Testis (tissue), 3 donors: ENCODE measurements around the gene PYDC1. TPM values are rescaled to one million over a fixed set of nuclear protein-coding genes. Genes with fewer than 3 reads are reported as not detected.

Experiments
- DNase-seq: peaks from one replicate; pipeline ENCODE4 v3.0.0-alpha.2; 2019
- H3K27ac ChIP-seq, 2 donors: fragments of 200-600 bp; sonication (generic); one replicate each; pipeline ENCODE4 v1.5.1; 2019
- H3K27me3 ChIP-seq: fragments of 200-600 bp; sonication (generic); one replicate; pipeline ENCODE4 v1.5.1; 2019
- H3K36me3 ChIP-seq: fragments of 200-600 bp; sonication (generic); one replicate; pipeline ENCODE4 v1.5.1; 2017; ENCODE audit warnings: low read depth; ENCODE audit errors: missing control alignments
- H3K4me1 ChIP-seq: fragments of 200-600 bp; sonication (generic); one replicate; pipeline ENCODE4 v1.5.1; 2019
- H3K4me3 ChIP-seq, 2 donors: fragments of 200-600 bp; sonication (generic); one replicate each; pipeline ENCODE4 v1.5.1; 2017 to 2019
- H3K9me3 ChIP-seq: fragments of 200-600 bp; sonication (generic); one replicate; pipeline ENCODE4 v1.5.1; 2017
- POLR2A ChIP-seq: fragments of 450-650 bp; IDR thresholded peaks from one replicate; pipeline ENCODE4 v1.6.1; 2017; ENCODE audit warnings: antibody characterized with exemption, mild to moderate bottlenecking, moderate library complexity
- WGBS, 2 donors: methylation state at CpG; one replicate each; pipeline ENCODE4 v1.1.5; 2018; 5-methylcytosine and 5-hydroxymethylcytosine counted together
- intact Hi-C: fragments of 100-400 bp; cut with DNase I; formaldehyde crosslinking; loops from one replicate; pipeline ENCODE4 v1.15.1; 2023; ENCODE audit warnings: low total_unique reads
- polyA plus RNA-seq: library from polyadenylated mRNA; stranded (reverse); fragments of 350-450 nt; fragmentation: Illumina TruSeq; extraction: RNeasy Lipid Tissue Mini Kit (QIAGEN cat#74804); gene quantifications from one replicate; pipeline ENCODE4 v1.2.3, GENCODE V29; 2014; ENCODE audit warnings: low read depth, low replicate concordance; ENCODE audit not compliant: insufficient read depth
- total RNA-seq, 2 donors: library from RNA; depleted of rRNA; stranded (reverse); fragments of >200 nt; gene quantifications; one replicate each; pipeline ENCODE4 v1.2.3, GENCODE V29; 2016
- TF ChIP-seq, protein P1 (sequence below), 3 experiments: fragments of 450-650 bp in 2 of 3; fragments of 200-600 bp in 1 of 3; sonication (generic) in 1 of 3; IDR thresholded peaks; one replicate each; pipeline ENCODE4 v1.5.1; 2016 to 2019; ENCODE audit warnings: antibody characterized with exemption in 3 of 3, mild to moderate bottlenecking in 2 of 3, moderate library complexity in 1 of 3

Gene PYDC1
- total and polyA plus RNA-seq, 3 donors from 2014 or later, result not detected

DNA sequence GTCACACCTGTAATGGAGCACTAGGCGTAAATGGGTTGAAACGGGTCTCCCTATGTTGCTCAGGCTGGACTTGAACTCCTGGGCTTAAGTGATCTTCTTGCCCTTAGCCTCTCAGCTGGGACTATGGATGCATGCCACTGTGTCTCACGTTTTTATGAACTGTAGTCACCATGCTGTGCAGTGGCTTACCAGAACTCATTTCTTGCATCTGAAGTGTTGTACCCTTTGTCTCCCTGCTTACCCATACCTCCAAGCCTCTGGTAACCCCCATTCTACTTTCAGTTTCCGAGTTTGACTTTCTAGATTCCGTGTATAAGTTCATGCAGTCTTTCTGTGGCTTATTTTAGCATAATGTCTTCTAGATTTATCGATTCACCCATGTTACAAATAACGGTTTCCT is 22.0 kb downstream of the PYDC1 start:
- no peak for DNase-seq
- WGBS, 2 donors, result 78 to 79% methylated on average over 7 of the region's 7 CpGs
- Histone ChIP-seq H3K36me3 (no peaks in the 10 kb centered on the region), H3K4me1 (no peaks in the 10 kb centered on the region), H3K9me3 (no peaks in the 10 kb centered on the region), H3K27me3 (no peaks in the 10 kb centered on the region), H3K4me3 (no peak overlapping the region), H3K27ac (no peak overlapping the region)
- no peak for TF ChIP-seq POLR2A
- TF ChIP-seq, protein P1, sequence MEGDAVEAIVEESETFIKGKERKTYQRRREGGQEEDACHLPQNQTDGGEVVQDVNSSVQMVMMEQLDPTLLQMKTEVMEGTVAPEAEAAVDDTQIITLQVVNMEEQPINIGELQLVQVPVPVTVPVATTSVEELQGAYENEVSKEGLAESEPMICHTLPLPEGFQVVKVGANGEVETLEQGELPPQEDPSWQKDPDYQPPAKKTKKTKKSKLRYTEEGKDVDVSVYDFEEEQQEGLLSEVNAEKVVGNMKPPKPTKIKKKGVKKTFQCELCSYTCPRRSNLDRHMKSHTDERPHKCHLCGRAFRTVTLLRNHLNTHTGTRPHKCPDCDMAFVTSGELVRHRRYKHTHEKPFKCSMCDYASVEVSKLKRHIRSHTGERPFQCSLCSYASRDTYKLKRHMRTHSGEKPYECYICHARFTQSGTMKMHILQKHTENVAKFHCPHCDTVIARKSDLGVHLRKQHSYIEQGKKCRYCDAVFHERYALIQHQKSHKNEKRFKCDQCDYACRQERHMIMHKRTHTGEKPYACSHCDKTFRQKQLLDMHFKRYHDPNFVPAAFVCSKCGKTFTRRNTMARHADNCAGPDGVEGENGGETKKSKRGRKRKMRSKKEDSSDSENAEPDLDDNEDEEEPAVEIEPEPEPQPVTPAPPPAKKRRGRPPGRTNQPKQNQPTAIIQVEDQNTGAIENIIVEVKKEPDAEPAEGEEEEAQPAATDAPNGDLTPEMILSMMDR (IDR thresholded peaks at IDR 0.05), result no peak
- intact Hi-C loops, result no loop called here

DNA sequence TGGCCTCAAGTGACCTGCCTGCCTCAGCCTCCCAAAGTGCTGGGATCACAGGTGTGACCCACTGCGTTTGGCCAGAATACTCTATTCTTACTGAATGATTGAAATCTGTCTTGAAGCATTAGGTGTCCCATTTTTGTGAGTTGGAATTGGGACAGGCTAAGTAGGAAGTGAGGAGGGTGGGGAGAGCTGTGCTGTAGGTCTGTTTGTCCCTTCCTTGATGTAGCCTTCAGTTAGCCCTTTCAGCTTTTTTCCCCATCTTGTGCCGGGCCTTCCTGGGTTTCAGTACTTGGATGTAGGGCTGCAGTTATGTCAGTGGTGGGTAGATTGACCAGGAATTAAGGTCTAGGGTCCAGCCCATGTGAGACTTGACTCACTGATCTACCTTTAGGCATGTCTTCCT is 23.1 kb downstream of the PYDC1 start:
- no peaks in the 10 kb centered on the region for H3K9me3 ChIP-seq
- no peaks in the 10 kb centered on the region for H3K4me1 ChIP-seq
- intact Hi-C loops, result no loop called here
- H3K27me3 ChIP-seq, result no peaks in the 10 kb centered on the region
- H3K27ac ChIP-seq, result no peak overlapping the region
- no peaks in the 10 kb centered on the region for H3K36me3 ChIP-seq
- no peak for TF ChIP-seq POLR2A
- TF ChIP-seq, protein P1 (IDR thresholded peaks at IDR 0.05), result no peak
- whole genome bisulfite sequencing, 2 donors, result 82 to 87% methylated on average over 2 of the region's 2 CpGs
- no peak for DNase-seq
- no peak overlapping the region for H3K4me3 ChIP-seq

- no peak overlapping the region for H3K4me3 ChIP-seq
- no peaks in the 10 kb centered on the region for H3K27me3 ChIP-seq
- DNase-seq, result no peak
- no peak overlapping the region for H3K27ac ChIP-seq
- 85 to 87% methylated on average over 16 of the region's 16 CpGs for WGBS, 2 donors
- intact Hi-C loops, result no loop called here
- H3K36me3 ChIP-seq, result no peaks in the 10 kb centered on the region
- H3K9me3 ChIP-seq, result no peaks in the 10 kb centered on the region
- no peak for TF ChIP-seq POLR2A
- H3K4me1 ChIP-seq, result no peaks in the 10 kb centered on the region
Measured at GRCh38 chr16:31192856-31193642, 23.9 kb downstream of the PYDC1 start.

DNA sequence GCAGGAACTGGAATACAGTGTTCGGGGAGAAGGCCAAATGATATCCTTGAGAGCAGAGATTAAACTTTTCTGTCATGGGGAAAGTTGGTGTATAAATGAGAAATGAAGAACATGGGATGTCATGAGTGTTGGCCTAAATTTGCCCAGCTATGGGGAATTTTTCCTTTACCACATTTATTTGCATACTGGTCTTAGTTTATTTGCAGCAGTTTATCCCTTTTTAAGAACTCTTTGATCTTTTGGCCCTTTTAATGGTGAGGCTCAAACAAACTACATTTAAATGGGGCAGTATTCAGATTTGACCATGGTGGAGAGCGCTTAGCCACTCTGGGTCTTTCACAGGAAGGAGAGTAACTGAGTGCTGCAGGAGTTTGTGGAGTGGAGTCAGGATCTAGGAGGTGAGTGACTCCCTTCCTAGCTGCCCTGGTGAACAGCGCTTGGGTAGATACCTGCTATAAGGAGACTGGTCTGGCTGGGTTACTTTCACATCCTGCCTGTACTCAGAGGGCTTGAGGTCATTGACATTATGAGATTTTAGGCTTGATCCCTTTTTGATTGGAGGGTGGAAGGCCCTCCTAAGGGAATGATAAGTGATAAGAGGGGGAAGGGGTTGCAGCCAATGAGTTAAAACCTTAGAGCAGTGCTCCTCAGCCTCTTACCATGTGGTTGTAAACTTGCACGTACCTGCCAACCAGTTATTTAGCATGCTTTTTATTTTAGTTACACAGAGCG is 25.1 kb downstream of the PYDC1 start:
- no peak for TF ChIP-seq POLR2A
- TF ChIP-seq, protein P1 (IDR thresholded peaks at IDR 0.05), result no peak
- 75 to 86% methylated on average over 5 of the region's 5 CpGs for WGBS, 2 donors
- intact Hi-C loops, result no loop called here
- H3K4me1 ChIP-seq, result no peaks in the 10 kb centered on the region
- DNase-seq, result no peak
- H3K4me3 ChIP-seq, result no peak overlapping the region
- no peaks in the 10 kb centered on the region for H3K27me3 ChIP-seq
- H3K27ac ChIP-seq, result no peak overlapping the region
- no peaks in the 10 kb centered on the region for H3K9me3 ChIP-seq
- H3K36me3 ChIP-seq, result peaks cover under 1% of the 10 kb centered on the region

DNA sequence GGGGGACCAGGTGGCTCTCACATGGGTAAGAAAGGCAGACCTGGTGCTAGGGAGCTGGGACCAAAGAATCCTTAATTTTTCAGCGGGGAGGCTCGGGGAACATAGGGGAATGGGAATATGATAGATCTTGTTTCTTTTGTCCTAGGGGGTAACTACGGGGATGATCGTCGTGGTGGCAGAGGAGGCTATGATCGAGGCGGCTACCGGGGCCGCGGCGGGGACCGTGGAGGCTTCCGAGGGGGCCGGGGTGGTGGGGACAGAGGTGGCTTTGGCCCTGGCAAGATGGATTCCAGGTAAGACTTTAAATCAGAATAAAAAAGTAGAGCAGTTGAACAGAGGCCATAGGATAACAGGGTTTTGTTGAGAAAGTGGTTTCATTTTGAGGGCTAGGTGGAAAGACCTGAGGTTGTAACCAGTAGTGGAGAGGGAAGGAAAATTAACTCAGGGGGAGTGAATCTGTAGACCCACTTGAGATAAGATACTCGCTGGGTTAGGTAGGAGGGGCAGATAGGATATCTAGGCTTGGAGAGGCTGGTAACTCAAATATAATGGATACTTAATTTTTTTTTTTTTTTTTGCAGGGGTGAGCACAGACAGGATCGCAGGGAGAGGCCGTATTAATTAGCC is 26.0 kb downstream of the PYDC1 start:
- TF ChIP-seq, protein P1 (IDR thresholded peaks at IDR 0.05), result no peak
- 85 to 86% methylated on average over 17 of the region's 17 CpGs for WGBS, 2 donors
- intact Hi-C loops, result no loop called here

More for the DNA sequence above, 26.0 kb downstream of the PYDC1 start:
- Histone ChIP-seq H3K36me3 (peaks cover 3% of the 10 kb centered on the region), H3K9me3 (no peaks in the 10 kb centered on the region), H3K4me1 (no peaks in the 10 kb centered on the region), H3K27ac (no peak overlapping the region), H3K27me3 (no peaks in the 10 kb centered on the region), H3K4me3 (no peak overlapping the region)
- no peak for DNase-seq
